LNCAP (cell line): ENCODE data around the gene TSNAX.

ENCODE experiments used
- CTCF ChIP-seq: fragments of 450-650 bp; IDR thresholded peaks from 2 replicates; pipeline ENCODE4 v1.5.1; 2017; ENCODE audit warnings: mild to moderate bottlenecking

TSNAX gene

GRCh38 chr1:231606712-231607111 lies 78.2 kb downstream of the TSNAX start:
- TF ChIP-seq CTCF, result no peak

GRCh38 chr1:231610388-231610787 lies 81.9 kb downstream of the TSNAX start:
- TF ChIP-seq CTCF, result no peak

GRCh38 chr1:231611111-231611510 lies 82.6 kb downstream of the TSNAX start:
- no peak for TF ChIP-seq CTCF

- TF ChIP-seq CTCF, result no peak
Measured at GRCh38 chr1:231611851-231612250, 83.4 kb downstream of the TSNAX start.

- TF ChIP-seq CTCF, result no peak
Measured at GRCh38 chr1:231612393-231613089, 84.1 kb downstream of the TSNAX start.

- TF ChIP-seq CTCF, result no peak
Measured at GRCh38 chr1:231613419-231614349, 85.2 kb downstream of the TSNAX start.
